NT2/D1 (cell line): ENCODE measurements around the gene AOX1.
"Not testable (repeated sequence)": the region's sequence is repeated elsewhere in the genome, so short reads cannot be mapped to it uniquely, and the experiment has no call there.

ENCODE experiments used
- DNase-seq: peaks from one replicate; pipeline ENCODE4 v3.0.0-alpha.2; 2011; ENCODE audit warnings: low read depth, low spot score
- H3K27me3 ChIP-seq: 2 replicates; pipeline ENCODE4 v1.6.0; 2011; ENCODE audit warnings: mild to moderate bottlenecking; ENCODE audit not compliant: insufficient read length, insufficient read depth
- H3K36me3 ChIP-seq: 2 replicates; pipeline ENCODE4 v1.6.1; 2011; ENCODE audit warnings: mild to moderate bottlenecking, low read length, mixed read lengths; ENCODE audit not compliant: insufficient read depth, insufficient read length
- H3K4me1 ChIP-seq: 2 replicates; pipeline ENCODE4 v1.5.1; 2011; ENCODE audit not compliant: insufficient read depth, insufficient read length
- H3K4me3 ChIP-seq: 2 replicates; pipeline ENCODE4 v1.5.1; 2011; ENCODE audit warnings: low read depth; ENCODE audit not compliant: insufficient read length
- H3K9ac ChIP-seq: 2 replicates; pipeline ENCODE4 v1.6.0; 2011; ENCODE audit warnings: low read depth; ENCODE audit not compliant: insufficient read length
- H3K9me3 ChIP-seq: 2 replicates; pipeline ENCODE4 v1.5.1; 2011; ENCODE audit warnings: mild to moderate bottlenecking, low read length; ENCODE audit not compliant: insufficient read depth
- SUZ12 ChIP-seq: IDR thresholded peaks from 2 replicates; pipeline ENCODE4 v1.6.1; 2011; ENCODE audit not compliant: insufficient read length, insufficient read depth; ENCODE audit errors: extremely low read depth
- YY1 ChIP-seq: IDR thresholded peaks from 2 replicates; pipeline ENCODE4 v1.6.1; 2011; ENCODE audit not compliant: insufficient read length, insufficient read depth
- ZNF274 ChIP-seq: IDR thresholded peaks from 2 replicates; pipeline ENCODE4 v1.6.1; 2011; ENCODE audit warnings: mild to moderate bottlenecking, low read depth, low read length

The AOX1 gene

GRCh38 chr2:200631287-200631686 is 45.5 kb downstream of the AOX1 start:
- H3K9ac ChIP-seq: no peak overlapping the region
- no peaks in the 10 kb centered on the region for H3K36me3 ChIP-seq
- TF ChIP-seq ZNF274: no peak
- no peak for TF ChIP-seq SUZ12
- TF ChIP-seq YY1: no peak
- DNase-seq: no peak
- H3K4me1 ChIP-seq: peaks cover 6% of the 10 kb centered on the region
- H3K27me3 ChIP-seq: no peaks in the 10 kb centered on the region
- H3K9me3 ChIP-seq: no peaks in the 10 kb centered on the region
- H3K4me3 ChIP-seq: no peak overlapping the region

DNA sequence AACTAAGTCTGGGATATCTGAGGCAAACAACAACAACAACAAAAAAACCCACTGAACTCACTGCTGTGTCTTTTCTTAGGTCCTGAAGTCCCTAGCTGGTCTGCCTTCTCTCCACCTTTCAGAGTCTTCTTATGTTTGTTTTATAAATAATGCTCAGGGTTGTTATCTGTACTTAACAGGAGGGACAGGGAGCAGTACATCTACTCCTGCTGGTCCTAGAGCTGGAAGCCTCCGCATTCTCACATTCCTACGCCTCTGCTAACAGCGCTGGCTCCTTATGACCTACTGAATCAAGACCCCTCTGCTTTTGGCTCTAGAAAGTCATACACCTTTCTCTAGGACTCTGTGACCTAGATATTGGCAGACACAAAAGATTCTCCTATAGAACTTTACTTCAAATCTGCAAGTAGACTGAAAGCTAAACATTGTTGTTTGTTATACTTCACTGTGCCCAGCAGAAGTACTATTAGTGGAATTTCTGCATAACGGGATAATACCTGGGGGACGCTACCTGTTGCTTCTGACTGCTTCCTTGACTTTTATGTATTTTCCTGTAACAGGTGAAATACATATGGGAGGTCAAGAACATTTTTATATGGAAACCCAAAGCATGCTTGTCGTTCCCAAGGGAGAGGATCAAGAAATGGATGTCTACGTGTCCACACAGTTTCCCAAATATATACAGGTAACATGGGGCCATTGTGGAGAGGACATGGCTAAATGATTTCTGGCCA is 48.6 kb downstream of the AOX1 start:
- Histone ChIP-seq H3K4me3 (no peak overlapping the region), H3K4me1 (peaks cover 2% of the 10 kb centered on the region), H3K36me3 (peaks cover 8% of the 10 kb centered on the region), H3K9me3 (no peaks in the 10 kb centered on the region), H3K27me3 (no peaks in the 10 kb centered on the region), H3K9ac (no peak overlapping the region)
- TF ChIP-seq ZNF274: no peak
- TF ChIP-seq YY1: no peak
- no peak for TF ChIP-seq SUZ12
- DNase-seq: no peak

- H3K9ac ChIP-seq: no peak overlapping the region
- no peak for DNase-seq
These were observed 49.4 kb downstream of the AOX1 start for GRCh38 chr2:200635251-200635650.

DNA sequence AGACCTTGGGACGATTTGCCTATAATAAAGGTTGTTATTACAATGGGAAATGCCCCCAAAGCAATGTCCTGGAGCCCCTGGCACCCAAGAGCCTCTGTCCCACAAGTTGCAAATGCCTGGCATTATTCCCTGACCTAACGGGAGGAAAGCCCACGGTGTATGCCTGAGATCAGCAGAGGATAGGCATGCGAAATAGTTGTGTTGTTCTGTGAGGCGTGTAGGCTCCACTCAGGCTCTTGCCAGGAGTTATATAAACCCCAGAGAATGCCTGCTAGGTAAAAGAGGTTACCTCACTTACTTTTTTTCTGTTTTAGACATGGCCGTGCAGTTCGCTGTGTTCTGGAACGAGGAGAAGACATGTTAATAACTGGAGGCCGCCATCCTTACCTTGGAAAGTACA is 52.1 kb downstream of the AOX1 start:
- Histone ChIP-seq H3K4me3 (no peak overlapping the region), H3K9me3 (no peaks in the 10 kb centered on the region), H3K36me3 (peaks cover 8% of the 10 kb centered on the region), H3K4me1 (peaks cover 2% of the 10 kb centered on the region), H3K27me3 (no peaks in the 10 kb centered on the region), H3K9ac (no peak overlapping the region)
- DNase-seq: no peak
- no peak for TF ChIP-seq SUZ12

More at GRCh38 chr2:200635251-200635650, 49.4 kb downstream of the AOX1 start:
- H3K36me3 ChIP-seq: peaks cover 8% of the 10 kb centered on the region
- H3K9me3 ChIP-seq: no peaks in the 10 kb centered on the region
- no peaks in the 10 kb centered on the region for H3K27me3 ChIP-seq
- H3K4me1 ChIP-seq: peaks cover 2% of the 10 kb centered on the region
- TF ChIP-seq YY1 (no peak), ZNF274 (no peak), SUZ12 (no peak)
- H3K4me3 ChIP-seq: no peak overlapping the region

GRCh38 chr2:200640176-200640575 is 54.4 kb downstream of the AOX1 start:
- no peaks in the 10 kb centered on the region for H3K9me3 ChIP-seq
- H3K9ac ChIP-seq: no peak overlapping the region
- no peaks in the 10 kb centered on the region for H3K27me3 ChIP-seq
- H3K36me3 ChIP-seq: peaks cover 8% of the 10 kb centered on the region
- no peak overlapping the region for H3K4me3 ChIP-seq
- TF ChIP-seq SUZ12 (no peak), ZNF274 (no peak), YY1 (no peak)
- H3K4me1 ChIP-seq: no peaks in the 10 kb centered on the region
- no peak for DNase-seq

- Histone ChIP-seq H3K9ac (no peak overlapping the region), H3K27me3 (no peaks in the 10 kb centered on the region), H3K9me3 (no peaks in the 10 kb centered on the region), H3K36me3 (peaks cover 8% of the 10 kb centered on the region), H3K4me3 (no peak overlapping the region), H3K4me1 (no peaks in the 10 kb centered on the region)
- DNase-seq: no peak
- TF ChIP-seq YY1 (no peak), SUZ12 (no peak)
These were observed 55.1 kb downstream of the AOX1 start for GRCh38 chr2:200640901-200641300.

- H3K36me3 ChIP-seq, H3K4me3 ChIP-seq, H3K4me1 ChIP-seq, H3K9me3 ChIP-seq, H3K27me3 ChIP-seq: not testable (repeated sequence)
- peak; percentile 43 for DNase-seq
- H3K9ac ChIP-seq: peak overlapping the region; percentile 39
These were observed 62.9 kb downstream of the AOX1 start for GRCh38 chr2:200648518-200649281.

DNA sequence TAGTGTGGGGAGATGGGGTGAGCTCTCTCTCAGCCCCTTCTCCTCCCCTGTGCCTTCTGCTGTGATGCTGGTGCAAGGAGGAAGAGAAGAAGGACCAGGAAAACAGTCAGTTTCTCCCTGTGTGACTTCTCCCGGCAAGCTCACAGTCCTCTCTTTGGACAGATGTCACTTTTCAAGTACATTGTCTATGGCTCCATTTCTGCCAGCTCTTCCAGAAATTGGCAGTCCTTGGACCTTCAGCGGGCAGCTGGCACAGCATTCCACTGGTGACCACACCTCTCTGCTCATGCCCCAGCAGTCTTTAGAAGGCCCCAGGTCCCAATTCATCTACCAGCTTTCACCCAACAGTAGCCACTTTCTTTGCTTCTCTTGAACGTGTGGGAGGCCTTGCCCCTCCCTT is 63.9 kb downstream of the AOX1 start:
- H3K4me1 ChIP-seq: no peaks in the 10 kb centered on the region
- no peak overlapping the region for H3K4me3 ChIP-seq
- no peaks in the 10 kb centered on the region for H3K27me3 ChIP-seq
- H3K9ac ChIP-seq: no peak overlapping the region
- H3K36me3 ChIP-seq: no peaks in the 10 kb centered on the region
- TF ChIP-seq ZNF274 (no peak), YY1 (no peak), SUZ12 (no peak)
- no peak for DNase-seq
- no peaks in the 10 kb centered on the region for H3K9me3 ChIP-seq
